Head of caudate nucleus (tissue), 42 donors: ENCODE results near the gene TOP2A.
A peak's percentile ranks its signal among the peaks of the same experiment; 100 is the strongest.

Experiments used
- DNase-seq, 42 donors: peaks; one replicate each; pipeline versions ENCODE4 v3.0.0 to v3.0.0-alpha.2; 2020 to 2021; ENCODE audit warnings: mixed read lengths in 7 of 42
- intact Hi-C: fragments of 100-400 bp; cut with DNase I; formaldehyde crosslinking; loops from one replicate; pipeline ENCODE4 v1.15.0; 2022

TOP2A gene

GRCh38 chr17:40342504-40343218 lies 75.0 kb downstream of the TOP2A start:
- intact Hi-C loops: no loop called here
- no peak for DNase-seq

DNA sequence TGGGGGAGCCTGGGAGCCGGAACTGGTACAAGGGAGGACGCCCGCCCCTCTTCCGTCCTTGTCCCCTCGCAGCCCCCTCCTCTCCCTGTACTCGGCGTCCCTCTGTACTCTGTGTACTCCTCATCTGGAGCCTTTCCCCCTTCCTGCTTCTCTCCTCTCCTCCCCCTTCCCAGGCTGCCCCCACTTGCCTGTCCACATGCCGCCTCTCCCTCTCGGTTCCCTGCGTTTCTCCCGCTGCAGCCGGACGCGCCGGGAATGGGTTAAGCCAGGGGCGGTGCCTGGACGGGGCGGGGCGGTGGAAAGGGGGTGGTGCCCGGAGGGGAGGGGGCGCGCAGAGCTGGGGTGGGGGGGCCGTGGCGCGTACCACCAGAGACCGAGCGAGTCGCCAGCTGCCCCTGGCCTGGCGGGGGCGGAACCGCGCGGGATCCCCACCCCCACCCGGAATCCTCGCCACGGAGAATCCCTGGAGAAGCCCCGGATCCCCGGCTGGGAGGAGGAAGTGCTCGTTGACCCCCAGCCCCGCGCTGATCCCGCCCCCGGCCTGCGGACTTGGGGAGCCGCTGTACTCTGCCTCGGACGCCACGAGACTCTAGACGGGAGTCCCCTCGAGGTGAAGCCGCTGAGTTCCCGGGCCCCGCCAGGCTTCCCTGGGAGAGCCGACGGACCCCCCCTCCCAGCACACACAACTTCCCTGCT lies 75.7 kb downstream of the TOP2A start:
- intact Hi-C loops: no loop called here
- DNase-seq: peak in 33 of 42 donors; percentile 46 to 84 (median 66)

DNA sequence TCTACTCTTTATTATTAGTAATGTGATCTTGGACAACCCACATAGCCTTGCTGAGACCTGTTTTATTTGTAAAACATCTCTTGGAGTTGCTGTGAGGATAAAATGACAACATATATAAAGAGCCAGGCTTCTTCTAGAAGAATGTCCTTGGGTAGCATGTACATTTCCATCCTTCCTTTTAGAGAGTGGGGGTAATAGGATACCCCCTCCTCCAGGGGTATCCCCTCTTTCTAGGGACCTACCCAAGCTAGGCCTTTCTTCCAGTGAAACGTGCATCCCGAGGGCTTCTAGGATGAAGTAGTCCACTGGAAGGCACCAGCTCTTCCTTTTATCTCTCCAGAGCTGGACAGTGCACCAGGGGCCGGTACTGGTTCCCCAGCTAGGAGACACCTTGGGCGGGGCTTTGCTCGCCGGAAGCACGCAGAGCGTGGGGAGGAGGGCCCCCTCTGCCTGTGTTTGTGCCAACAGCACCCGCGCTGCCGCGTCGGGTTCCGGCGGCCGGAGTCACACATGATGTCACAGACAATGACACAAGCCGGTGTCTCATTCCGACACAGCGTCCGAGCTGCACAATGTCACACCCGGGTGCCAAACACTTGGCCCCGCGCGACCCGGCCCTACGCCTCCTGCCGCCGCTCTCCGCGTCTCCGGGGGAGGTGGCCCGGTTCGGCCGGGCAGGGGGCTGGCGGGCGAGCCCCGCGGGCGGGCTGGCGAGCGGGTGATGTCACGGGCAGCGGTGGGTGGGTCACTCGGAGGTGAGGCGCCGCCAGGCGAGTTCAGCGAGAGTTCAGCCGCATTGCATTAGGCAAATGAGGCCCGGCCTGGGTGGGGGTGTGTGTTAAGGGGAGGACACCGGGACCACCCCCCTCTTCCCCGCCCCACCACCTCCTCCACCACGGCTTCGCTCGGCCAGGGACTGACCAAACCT lies 76.6 kb downstream of the TOP2A start:
- peak; percentile 51 to 88 (median 72) for DNase-seq
- intact Hi-C loops: no loop called here

GRCh38 chr17:40340327-40340726 lies 77.4 kb downstream of the TOP2A start:
- DNase-seq: no peak
- intact Hi-C loops: no loop called here

DNA sequence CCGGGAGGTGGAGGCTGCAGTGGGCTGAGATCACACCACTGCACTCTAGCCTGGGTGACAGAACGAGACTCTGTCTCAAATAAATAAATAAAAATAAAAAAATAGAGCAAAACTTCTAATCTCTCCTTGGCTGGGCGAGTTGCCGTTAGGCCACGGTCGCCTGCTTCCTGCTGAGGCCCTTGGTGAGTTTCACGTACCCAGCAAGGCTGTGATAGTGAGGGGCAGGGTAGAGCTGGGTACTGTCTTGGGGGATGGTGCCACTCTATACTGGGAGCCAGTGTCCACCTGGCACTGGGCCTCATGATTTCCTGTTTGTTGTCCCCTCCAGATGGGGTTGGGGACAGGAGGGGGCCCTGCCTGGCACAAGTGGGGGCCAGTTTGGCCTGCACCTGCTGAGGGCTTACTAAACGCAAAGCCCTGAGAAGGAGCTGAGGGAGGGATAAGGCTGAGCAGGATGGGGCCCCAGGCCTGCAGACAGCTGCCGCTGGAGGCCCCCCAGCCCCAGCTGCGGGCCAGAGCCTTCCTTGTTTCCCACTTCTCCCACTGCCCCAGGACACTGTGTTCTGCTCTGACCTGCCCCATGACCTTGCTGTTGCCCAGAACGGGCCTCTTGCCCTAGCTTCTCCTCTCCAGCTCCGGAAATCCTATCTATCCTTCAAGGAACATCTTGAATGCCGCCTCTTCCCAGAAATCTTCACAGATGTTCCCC lies 78.6 kb downstream of the TOP2A start:
- intact Hi-C loops: no loop called here
- DNase-seq: no peak
